GM12891 (cell line): ENCODE data around the gene ESYT1.

Experiments
- PAX5 ChIP-seq: IDR thresholded peaks from 2 replicates; pipeline ENCODE4 v1.6.1; 2011; ENCODE audit warnings: low read length, moderate library complexity, mild to moderate bottlenecking; ENCODE audit not compliant: insufficient read depth, severe bottlenecking
- POLR2A ChIP-seq: IDR thresholded peaks from 2 replicates; pipeline ENCODE4 v1.6.1; 2011; ENCODE audit warnings: low read depth, low read length, control low read depth
- POLR2AphosphoS5 ChIP-seq: IDR thresholded peaks from 2 replicates; pipeline ENCODE4 v1.6.1; 2011; ENCODE audit warnings: low read depth, low read length, control low read depth
- POU2F2 ChIP-seq: IDR thresholded peaks from 2 replicates; pipeline ENCODE4 v1.6.1; 2011; ENCODE audit warnings: low read depth, mild to moderate bottlenecking, control low read depth, low read length, moderate library complexity
- SPI1 ChIP-seq: IDR thresholded peaks from 2 replicates; pipeline ENCODE4 v1.6.1; 2011; ENCODE audit warnings: low read depth, low read length, control low read depth
- TAF1 ChIP-seq: IDR thresholded peaks from 2 replicates; pipeline ENCODE4 v1.6.1; 2011; ENCODE audit warnings: low read depth, low read length, control low read depth

DNA sequence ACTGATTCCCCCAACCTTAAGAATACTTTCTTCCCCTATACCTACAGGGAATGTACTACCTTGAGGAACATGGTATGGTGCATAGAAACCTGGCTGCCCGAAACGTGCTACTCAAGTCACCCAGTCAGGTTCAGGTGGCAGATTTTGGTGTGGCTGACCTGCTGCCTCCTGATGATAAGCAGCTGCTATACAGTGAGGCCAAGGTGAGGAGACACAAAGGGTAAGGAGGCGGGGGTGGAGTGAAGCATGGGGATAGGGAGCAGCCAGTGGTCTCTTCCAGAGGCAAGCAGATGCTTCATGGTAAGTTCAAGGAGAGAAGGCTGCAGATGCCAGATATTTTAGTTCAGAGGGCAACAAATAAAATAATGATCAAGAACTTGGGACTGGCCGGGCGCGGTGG is 30.3 kb upstream of the ESYT1 start:
- TF ChIP-seq TAF1 (no peak), POLR2A (no peak), POLR2AphosphoS5 (no peak), PAX5 (no peak), SPI1 (no peak), POU2F2 (no peak)
